GM21390 (cell line): ENCODE measurements around the gene SETD9.

Experiments used
- ATAC-seq: cut with Tn5 transposase; IDR thresholded peaks from one replicate; pipeline ENCODE4 v1.9.1; 2021; ENCODE audit not compliant: unreplicated experiment

Gene SETD9

GRCh38 chr5:56934325-56934724 lies 24.9 kb downstream of the SETD9 start:
- ATAC-seq = no peak

DNA sequence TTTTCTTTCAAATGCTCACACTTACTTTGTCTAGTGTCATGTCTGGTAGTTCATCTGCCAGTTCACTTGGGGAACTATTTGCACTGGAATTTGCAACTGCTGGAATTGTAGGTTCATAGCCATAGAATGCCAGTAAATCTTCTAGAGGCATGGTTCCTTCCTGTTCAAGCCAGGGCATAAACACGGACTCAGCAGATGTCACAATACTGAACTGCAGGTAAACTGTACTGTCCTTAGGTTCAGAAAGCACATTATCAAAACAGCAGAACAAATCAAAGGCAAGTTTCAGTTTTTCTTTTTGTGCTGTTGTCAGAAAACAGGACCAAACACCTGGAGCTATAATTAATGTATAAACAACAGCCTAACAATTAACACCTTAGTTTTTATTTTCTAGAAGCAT lies 29.5 kb downstream of the SETD9 start:
- no peak for ATAC-seq

- ATAC-seq = no peak
Observed at GRCh38 chr5:56941981-56942380, 32.6 kb downstream of the SETD9 start.

DNA sequence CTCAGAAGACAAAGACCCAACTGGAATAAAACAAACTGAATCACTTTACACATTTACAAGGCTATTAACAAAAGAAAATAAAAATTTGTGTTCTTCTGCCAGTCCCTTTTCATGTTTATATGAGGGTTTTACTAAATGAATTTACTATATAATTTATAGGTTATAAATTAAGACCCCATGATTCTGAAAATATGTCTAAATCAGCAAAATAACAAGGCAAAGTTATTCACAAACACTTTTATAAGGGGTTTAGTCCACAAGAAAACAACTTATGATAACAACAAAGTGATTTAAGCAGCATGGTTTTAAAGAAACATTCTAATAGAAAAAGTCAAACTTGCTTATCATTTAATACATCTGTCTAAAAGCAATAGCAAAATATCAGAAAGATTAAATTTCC lies 37.7 kb downstream of the SETD9 start:
- no peak for ATAC-seq

GRCh38 chr5:56950626-56951125 lies 41.3 kb downstream of the SETD9 start:
- peak; percentile 51 for ATAC-seq

- ATAC-seq = peak; percentile 44
Observed at GRCh38 chr5:56951126-56951945, 41.9 kb downstream of the SETD9 start.

DNA sequence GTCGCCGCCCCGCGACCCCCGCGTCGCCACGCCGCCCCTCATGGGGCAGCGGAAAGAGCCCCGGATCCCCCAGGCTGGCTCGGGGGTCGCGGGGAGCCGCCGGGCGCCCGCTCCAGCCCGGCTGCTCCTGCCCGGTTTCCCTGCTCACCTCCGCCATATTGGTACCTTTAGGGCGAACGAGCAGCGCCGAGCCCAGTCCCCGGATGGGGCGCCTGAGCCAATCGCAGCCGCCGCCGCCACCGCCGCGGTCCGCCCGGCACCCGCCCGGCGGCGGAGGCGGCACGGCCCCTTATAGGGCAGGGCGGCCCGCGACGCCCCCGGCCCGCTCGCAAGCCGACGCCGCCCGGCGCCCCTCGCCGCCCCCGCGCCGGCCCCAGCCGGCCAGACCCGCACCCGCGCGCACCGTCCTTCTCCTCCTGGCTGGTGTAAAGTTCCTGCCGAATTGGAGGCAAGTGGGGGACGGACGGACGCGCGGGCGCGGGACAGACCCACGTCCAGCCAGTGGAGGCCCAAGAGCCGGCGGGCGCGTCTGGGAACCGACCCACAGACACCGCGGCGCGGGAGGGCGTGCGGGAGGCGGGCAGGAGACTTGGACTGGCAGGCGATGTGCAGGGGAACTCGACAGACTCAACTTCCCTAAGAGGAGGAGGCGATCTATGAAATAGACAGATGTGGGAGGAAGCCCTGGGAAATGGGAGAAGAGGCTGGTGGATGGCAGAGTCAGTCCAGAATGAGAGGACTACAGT lies 42.7 kb downstream of the SETD9 start, which contains the start of gene MIER3:
TSS of gene MIER3 (minus strand) at position 178 of the 746 bp plus-strand sequence. CDS start at position 157, 21 bp downstream.
- ATAC-seq = peak; percentile 90

DNA sequence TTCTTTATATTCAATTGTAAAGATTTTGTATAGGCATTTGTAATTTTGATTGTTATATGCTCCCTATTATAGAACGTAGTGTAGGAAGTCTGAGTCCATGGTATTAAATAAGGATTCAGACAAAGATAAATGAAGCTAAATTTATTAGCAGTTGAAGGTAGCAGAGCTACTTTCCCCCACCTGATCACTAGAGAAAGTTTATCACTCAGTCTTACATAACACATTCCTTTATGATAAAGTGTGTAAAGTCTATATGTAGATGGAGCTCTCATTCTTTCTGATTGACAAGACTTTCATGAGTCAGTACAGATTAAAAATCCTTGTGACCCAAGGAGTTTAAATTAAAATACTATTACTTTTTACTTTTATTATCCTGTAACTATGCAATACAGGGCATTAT lies 44.9 kb downstream of the SETD9 start:
- no peak for ATAC-seq

DNA sequence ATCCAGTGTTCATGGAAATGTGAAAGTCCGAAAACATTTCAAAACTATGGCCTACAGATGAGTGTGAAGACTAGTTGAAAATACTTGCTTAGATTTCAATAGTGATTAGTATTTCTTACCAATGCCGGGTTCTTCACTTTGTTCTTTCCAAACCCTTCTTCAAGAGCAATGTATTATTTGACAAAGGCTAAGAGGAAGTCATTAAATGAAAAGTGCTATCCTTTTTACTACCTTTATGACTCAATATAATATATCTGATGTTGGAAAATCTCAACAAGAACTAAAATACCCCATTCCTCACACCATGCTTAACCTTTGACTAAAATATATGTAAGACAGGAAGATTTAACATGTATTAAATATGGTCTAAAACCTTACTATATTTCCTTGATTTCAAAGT lies 49.2 kb downstream of the SETD9 start:
- no peak for ATAC-seq

GRCh38 chr5:56959326-56959725 lies 49.9 kb downstream of the SETD9 start:
- no peak for ATAC-seq

GRCh38 chr5:56961746-56962145 lies 52.4 kb downstream of the SETD9 start:
- ATAC-seq = no peak

GRCh38 chr5:56962286-56962685 lies 52.9 kb downstream of the SETD9 start:
- ATAC-seq = no peak

- ATAC-seq = no peak
Observed at GRCh38 chr5:56963246-56963645, 53.9 kb downstream of the SETD9 start.

GRCh38 chr5:56964173-56964572 lies 54.8 kb downstream of the SETD9 start:
- no peak for ATAC-seq
